ENCODE results near the gene RAN. TPM values are rescaled to one million over a fixed set of nuclear protein-coding genes. Genes with fewer than 3 reads are reported as not detected.

Gene RAN
- total and polyA plus RNA-seq, 9 of the 15 experiments (the other 6 are each of a cell fraction or from before 2014, with no cell fraction given) = 1,687 to 3,820 (median 2,300) TPM

DNA sequence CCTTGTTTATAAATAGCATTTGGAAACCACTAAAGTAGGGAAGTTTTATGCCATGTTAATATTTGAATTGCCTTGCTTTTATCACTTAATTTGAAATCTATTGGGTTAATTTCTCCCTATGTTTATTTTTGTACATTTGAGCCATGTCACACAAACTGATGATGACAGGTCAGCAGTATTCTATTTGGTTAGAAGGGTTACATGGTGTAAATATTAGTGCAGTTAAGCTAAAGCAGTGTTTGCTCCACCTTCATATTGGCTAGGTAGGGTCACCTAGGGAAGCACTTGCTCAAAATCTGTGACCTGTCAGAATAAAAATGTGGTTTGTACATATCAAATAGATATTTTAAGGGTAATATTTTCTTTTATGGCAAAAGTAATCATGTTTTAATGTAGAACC is 4.4 kb downstream of the RAN start (continued):
- TF ChIP-seq ZNF431 (CRISPR knock-in tag; IDR thresholded peaks at IDR 0.05) (no peak), GATA2 (CRISPR knock-in tag; IDR thresholded peaks at IDR 0.05) (no peak), ZNF717 (CRISPR knock-in tag; IDR thresholded peaks at IDR 0.05) (no peak), MAFG (tag; conservative IDR thresholded peaks at IDR 0.05) (0 out of 2 replicates have a peak, but pooled peaks have one; percentile 12), ETV1 (tag; conservative IDR thresholded peaks at IDR 0.05; ENCODE audit: low read depth) (no peak)

DNA sequence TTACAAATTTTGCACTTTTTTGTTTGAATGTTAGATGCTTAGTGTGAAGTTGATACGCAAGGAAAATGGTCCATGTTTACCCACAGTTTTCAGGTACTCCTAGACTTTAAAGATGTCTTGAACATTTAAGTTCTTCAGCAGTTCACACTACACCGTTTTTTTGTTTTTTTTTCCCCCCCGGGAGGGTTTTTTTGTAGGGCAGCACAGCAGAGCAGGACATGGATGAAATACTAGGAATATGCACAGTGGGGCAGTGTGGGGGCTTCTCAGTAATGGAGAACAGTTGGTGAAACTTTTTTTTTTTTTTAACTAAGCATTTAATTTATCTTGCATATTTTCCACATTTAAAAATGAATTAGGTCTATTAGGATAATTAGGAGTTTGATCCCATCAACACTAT is 4.9 kb downstream of the RAN start:
- peaks cover 47% of the 10 kb centered on the region for H3K79me2 ChIP-seq (ENCODE audit: control insufficient read depth, insufficient read depth, low read length)
- no TSS peak for BruUV-seq (replicated peaks)
- no peaks in the 10 kb centered on the region for H3K9me1 ChIP-seq (ENCODE audit: control insufficient read depth, insufficient read depth, low read length)
- H4K20me1 ChIP-seq (replicated peaks; ENCODE audit: control insufficient read depth, insufficient read depth, low read length) = peaks cover 8% of the 10 kb centered on the region
- peak; percentile 13; the same call in 1 of the 3 replicates for ATAC-seq
- no peaks in the 10 kb centered on the region for H3K27me3 ChIP-seq (ENCODE audit: control insufficient read depth in 2 of 2, insufficient read depth in 2 of 2, low read length in 2 of 2)
- 66% methylated on average over 3 of the region's 3 CpGs for WGBS (ENCODE audit: insufficient coverage, low coverage, missing lambda C conversion rate)
- TF ChIP-seq ARNT (IDR thresholded peaks at IDR 0.05) (no peak), ZNF384 (IDR thresholded peaks at IDR 0.05; ENCODE audit: low read depth, low read length) (peak; percentile 67), POLR2A (conservative IDR thresholded peaks at IDR 0.05) (0 out of 2 replicates have a peak, but pooled peaks have one; percentile 27), ESRRB (CRISPR knock-in tag; IDR thresholded peaks at IDR 0.05; ENCODE audit: borderline replicate concordance) (no peak)
- TF ChIP-seq, protein P1, sequence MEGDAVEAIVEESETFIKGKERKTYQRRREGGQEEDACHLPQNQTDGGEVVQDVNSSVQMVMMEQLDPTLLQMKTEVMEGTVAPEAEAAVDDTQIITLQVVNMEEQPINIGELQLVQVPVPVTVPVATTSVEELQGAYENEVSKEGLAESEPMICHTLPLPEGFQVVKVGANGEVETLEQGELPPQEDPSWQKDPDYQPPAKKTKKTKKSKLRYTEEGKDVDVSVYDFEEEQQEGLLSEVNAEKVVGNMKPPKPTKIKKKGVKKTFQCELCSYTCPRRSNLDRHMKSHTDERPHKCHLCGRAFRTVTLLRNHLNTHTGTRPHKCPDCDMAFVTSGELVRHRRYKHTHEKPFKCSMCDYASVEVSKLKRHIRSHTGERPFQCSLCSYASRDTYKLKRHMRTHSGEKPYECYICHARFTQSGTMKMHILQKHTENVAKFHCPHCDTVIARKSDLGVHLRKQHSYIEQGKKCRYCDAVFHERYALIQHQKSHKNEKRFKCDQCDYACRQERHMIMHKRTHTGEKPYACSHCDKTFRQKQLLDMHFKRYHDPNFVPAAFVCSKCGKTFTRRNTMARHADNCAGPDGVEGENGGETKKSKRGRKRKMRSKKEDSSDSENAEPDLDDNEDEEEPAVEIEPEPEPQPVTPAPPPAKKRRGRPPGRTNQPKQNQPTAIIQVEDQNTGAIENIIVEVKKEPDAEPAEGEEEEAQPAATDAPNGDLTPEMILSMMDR (IDR thresholded peaks at IDR 0.05 in 2 of 3, conservative IDR thresholded peaks at IDR 0.05 in 1 of 3; ENCODE audit: insufficient read depth in 2 of 3, low read depth in 1 of 3, low read length in 3 of 3) = peak in 2 of 3 experiments; percentile 11 to 19; a peak in 1 of 6 replicates
- DNase-seq (ENCODE audit: extremely low read depth in 1 of 4, low spot score in 3 of 4) = no peak
- H2AFZ ChIP-seq (ENCODE audit: low read depth, low read length) = no peak overlapping the region
- intact Hi-C loops (cut with micrococcal nuclease) = no loop called here
- no peak for FAIRE-seq
- H3K9me3 ChIP-seq (replicated peaks; ENCODE audit: control insufficient read depth, insufficient read depth, low read depth, low read length) = no peaks in the 10 kb centered on the region
- in situ Hi-C loops (cut with MboI) = no loop called here
- H3K4me3 ChIP-seq = no peak overlapping the region
- H3K4me2 ChIP-seq (ENCODE audit: insufficient read depth, low read length) = no peak overlapping the region
- ChIA-PET POLR2A (interaction anchor here (0.7 to 1.3 kb wide), 2 partner anchors 9 to 734 kb away, joined by 3 to 4 read pairs; no protein-coding TSS in a partner anchor), CTCF (ENCODE audit: low intra/inter-chr PET ratio) (no interaction called here)
- no peak overlapping the region; a peak in 1 of 4 replicates for H3K9ac ChIP-seq (ENCODE audit: insufficient read depth in 1 of 2, low read depth in 2 of 2, low read length in 2 of 2)
- peaks cover 51% of the 10 kb centered on the region for H3K36me3 ChIP-seq (ENCODE audit: control insufficient read depth, insufficient read depth, low read length)
- no peak overlapping the region for H3K27ac ChIP-seq (ENCODE audit: extremely low read depth, low read depth, low read length)
- H3K4me1 ChIP-seq (replicated peaks in 1 of 2; ENCODE audit: control insufficient read depth in 2 of 2, insufficient read depth in 2 of 2, low read length in 2 of 2) = peaks cover 24 to 41% of the 10 kb centered on the region in 2 experiments; a peak in 4 of 5 replicates

Data from K562 (cell line).